K562 (cell line): Measurements from ENCODE around the gene ZNF189.

Source experiments
- CTCF ChIP-seq, 3 experiments: IDR thresholded peaks in 2 of 3; conservative IDR thresholded peaks in 1 of 3; 2 replicates each; pipeline ENCODE4 v1.5.1; 2011 to 2012; ENCODE audit warnings: low read length in 3 of 3, mild to moderate bottlenecking in 3 of 3, control low read depth in 2 of 3, improper control_type of control experiment in 1 of 3, inconsistent platforms in 1 of 3, low read depth in 1 of 3, mixed read lengths in 1 of 3, moderate library complexity in 1 of 3; ENCODE audit not compliant: insufficient read depth in 2 of 3
- MAX ChIP-seq: sonication (generic); formaldehyde crosslinking; IDR thresholded peaks from 2 replicates; pipeline ENCODE4 v1.9.0; 2022; ENCODE audit warnings: mild to moderate bottlenecking, missing genetic modification reagents
- MNT ChIP-seq, 2 experiments: fragments of 450-650 bp; conservative IDR thresholded peaks; 2 replicates each; pipeline ENCODE4 v1.6.1; 2017; ENCODE audit warnings: mild to moderate bottlenecking in 2 of 2, moderate library complexity in 2 of 2
- MYC ChIP-seq, 2 experiments: fragments of 250-450 bp in 1 of 2; sonication (Bioruptor Pico) in 1 of 2; IDR thresholded peaks; 2 replicates each; pipeline versions ENCODE4 v1.5.1 to v1.6.1; 2012 to 2021; ENCODE audit warnings: low read depth in 2 of 2, borderline replicate concordance in 1 of 2, improper control_type of control experiment in 1 of 2, low read length in 1 of 2, mild to moderate bottlenecking in 1 of 2, moderate library complexity in 1 of 2
- NFIX ChIP-seq: fragments of 250-450 bp; sonication (Bioruptor Pico); IDR thresholded peaks from 2 replicates; pipeline ENCODE4 v1.4.0; 2020; ENCODE audit warnings: low read depth, mild to moderate bottlenecking, moderate library complexity
- NR1H2 ChIP-seq: sonication (generic); formaldehyde crosslinking; IDR thresholded peaks from 2 replicates; pipeline ENCODE4 v1.4.0; 2020; ENCODE audit warnings: mild to moderate bottlenecking, missing genetic modification reagents
- POLR2AphosphoS5 ChIP-seq: IDR thresholded peaks from 2 replicates; pipeline ENCODE4 v1.6.1; 2011; ENCODE audit warnings: mild to moderate bottlenecking, low read depth, low read length, moderate library complexity; ENCODE audit not compliant: control insufficient read depth, insufficient read depth
- STAT6 ChIP-seq: sonication (generic); formaldehyde crosslinking; IDR thresholded peaks from 2 replicates; pipeline ENCODE4 v1.8.1; 2023; ENCODE audit warnings: mild to moderate bottlenecking, missing genetic modification reagents
- USF2 ChIP-seq: sonication (generic); formaldehyde crosslinking; IDR thresholded peaks from 2 replicates; pipeline ENCODE4 v1.5.0; 2020; ENCODE audit warnings: missing genetic modification reagents
- ZFP91 ChIP-seq: sonication (generic); formaldehyde crosslinking; IDR thresholded peaks from 2 replicates; pipeline ENCODE4 v1.8.0; 2022; ENCODE audit warnings: mild to moderate bottlenecking, missing genetic modification reagents
- ZFPM2 ChIP-seq: fragments of 250-450 bp; sonication (Bioruptor Pico); IDR thresholded peaks from 2 replicates; pipeline ENCODE4 v1.5.1; 2022; ENCODE audit warnings: mild to moderate bottlenecking

- TF ChIP-seq POLR2AphosphoS5 (no peak), USF2 (CRISPR knock-in tag) (no peak), CTCF (IDR thresholded peaks at IDR 0.05 in 2 of 3, conservative IDR thresholded peaks at IDR 0.05 in 1 of 3; ENCODE audit: insufficient read depth in 2 of 3, low read depth in 1 of 3, low read length in 3 of 3) (no peak), MAX (CRISPR knock-in tag) (no peak), ZFP91 (CRISPR knock-in tag) (no peak), NR1H2 (CRISPR knock-in tag) (no peak), ZFPM2 (CRISPR knock-in tag) (no peak), MNT (conservative IDR thresholded peaks at IDR 0.05) (no peak), NFIX (no peak), MYC (IDR thresholded peaks at IDR 0.05; ENCODE audit: low read depth, low read length) (no peak), MYC (CRISPR knock-in tag; IDR thresholded peaks at IDR 0.05; ENCODE audit: borderline replicate concordance, low read depth) (no peak), STAT6 (no peak)
These were observed 31.1 kb downstream of the ZNF189 start for GRCh38 chr9:101429736-101430135.
